Neural progenitor cell (in vitro differentiated cells): ENCODE data around the gene MGA. TPM values are rescaled to one million over a fixed set of nuclear protein-coding genes. Genes with fewer than 3 reads are reported as not detected.

Experiments
- DNase-seq: peaks from one replicate; pipeline ENCODE4 v3.0.0-alpha.2; 2016; ENCODE audit warnings: low spot score
- H2AFZ ChIP-seq: fragments of 200-600 bp; sonication (generic); replicated peaks from 2 replicates; pipeline ENCODE4 v1.6.1; 2016; ENCODE audit warnings: antibody characterized with exemption
- H3F3A ChIP-seq: fragments of 200-600 bp; sonication (generic); 2 replicates; pipeline ENCODE4 v1.6.1; 2016; ENCODE audit warnings: antibody characterized with exemption, low read depth
- H3K27ac ChIP-seq: fragments of 200-600 bp; sonication (generic); 2 replicates; pipeline ENCODE4 v1.5.1; 2016; ENCODE audit warnings: mild to moderate bottlenecking
- H3K27me3 ChIP-seq: fragments of 200-600 bp; sonication (generic); 2 replicates; pipeline ENCODE4 v1.6.1; 2016; ENCODE audit warnings: mild to moderate bottlenecking, moderate library complexity
- H3K36me3 ChIP-seq: fragments of 200-600 bp; sonication (generic); 2 replicates; pipeline ENCODE4 v1.5.1; 2016
- H3K4me1 ChIP-seq: fragments of 200-600 bp; sonication (generic); 2 replicates; pipeline ENCODE4 v1.6.1; 2016; ENCODE audit warnings: mixed run types
- H3K4me2 ChIP-seq: fragments of 200-600 bp; sonication (generic); 2 replicates; pipeline ENCODE4 v1.6.1; 2016
- H3K4me3 ChIP-seq: fragments of 200-600 bp; sonication (generic); 2 replicates; pipeline ENCODE4 v1.5.1; 2016
- H3K79me2 ChIP-seq: fragments of 200-600 bp; sonication (generic); 2 replicates; pipeline ENCODE4 v1.6.1; 2016; ENCODE audit warnings: low read depth
- H3K9ac ChIP-seq: fragments of 200-600 bp; sonication (generic); 2 replicates; pipeline ENCODE4 v1.6.1; 2016
- H3K9me3 ChIP-seq: fragments of 200-600 bp; sonication (generic); 2 replicates; pipeline ENCODE4 v1.5.1; 2016; ENCODE audit warnings: low read depth
- H4K20me1 ChIP-seq: fragments of 200-600 bp; sonication (generic); 2 replicates; pipeline ENCODE4 v1.6.1; 2016; ENCODE audit warnings: low read depth
- H3K27ac Mint-ChIP-seq: 3 replicates; pipeline ENCODE4 v1.8.0; 2021; ENCODE audit warnings: mixed read lengths
- H3K27me3 Mint-ChIP-seq: 2 replicates; pipeline ENCODE4 v1.8.0; 2022; ENCODE audit warnings: low read depth, mild to moderate bottlenecking, inconsistent platforms, moderate library complexity, mixed read lengths; ENCODE audit not compliant: insufficient read depth
- H3K36me3 Mint-ChIP-seq: 3 replicates; pipeline ENCODE4 v1.8.0; 2021; ENCODE audit warnings: mixed read lengths
- H3K4me1 Mint-ChIP-seq: 3 replicates; pipeline ENCODE4 v1.8.0; 2021; ENCODE audit warnings: mixed read lengths
- H3K4me3 Mint-ChIP-seq: 3 replicates; pipeline ENCODE4 v1.8.0; 2021; ENCODE audit warnings: mild to moderate bottlenecking, moderate library complexity, mixed read lengths
- H3K9me3 Mint-ChIP-seq: 3 replicates; pipeline ENCODE4 v1.8.0; 2020; ENCODE audit warnings: mixed read lengths
- EZH2 ChIP-seq: fragments of 200-600 bp; sonication (generic); IDR thresholded peaks from 2 replicates; pipeline ENCODE4 v1.6.1; 2017; ENCODE audit warnings: antibody characterized with exemption, mild to moderate bottlenecking, moderate library complexity
- EZH2phosphoT487 ChIP-seq: fragments of 200-600 bp; sonication (generic); IDR thresholded peaks from 2 replicates; pipeline ENCODE4 v1.6.1; 2017; ENCODE audit warnings: antibody characterized with exemption
- total RNA-seq: library from RNA; depleted of rRNA; stranded (reverse); fragments of >200 nt; gene quantifications from 2 replicates; pipeline ENCODE4 v1.2.3, GENCODE V29; 2015; ENCODE audit warnings: low replicate concordance
- TF ChIP-seq, protein P1 (sequence below): fragments of 200-600 bp; sonication (generic); IDR thresholded peaks from 2 replicates; pipeline ENCODE4 v1.5.1; 2017; ENCODE audit warnings: antibody characterized with exemption, mild to moderate bottlenecking

MGA gene
- total RNA-seq, 1 donor from 2014 or later = 73.4 TPM

DNA sequence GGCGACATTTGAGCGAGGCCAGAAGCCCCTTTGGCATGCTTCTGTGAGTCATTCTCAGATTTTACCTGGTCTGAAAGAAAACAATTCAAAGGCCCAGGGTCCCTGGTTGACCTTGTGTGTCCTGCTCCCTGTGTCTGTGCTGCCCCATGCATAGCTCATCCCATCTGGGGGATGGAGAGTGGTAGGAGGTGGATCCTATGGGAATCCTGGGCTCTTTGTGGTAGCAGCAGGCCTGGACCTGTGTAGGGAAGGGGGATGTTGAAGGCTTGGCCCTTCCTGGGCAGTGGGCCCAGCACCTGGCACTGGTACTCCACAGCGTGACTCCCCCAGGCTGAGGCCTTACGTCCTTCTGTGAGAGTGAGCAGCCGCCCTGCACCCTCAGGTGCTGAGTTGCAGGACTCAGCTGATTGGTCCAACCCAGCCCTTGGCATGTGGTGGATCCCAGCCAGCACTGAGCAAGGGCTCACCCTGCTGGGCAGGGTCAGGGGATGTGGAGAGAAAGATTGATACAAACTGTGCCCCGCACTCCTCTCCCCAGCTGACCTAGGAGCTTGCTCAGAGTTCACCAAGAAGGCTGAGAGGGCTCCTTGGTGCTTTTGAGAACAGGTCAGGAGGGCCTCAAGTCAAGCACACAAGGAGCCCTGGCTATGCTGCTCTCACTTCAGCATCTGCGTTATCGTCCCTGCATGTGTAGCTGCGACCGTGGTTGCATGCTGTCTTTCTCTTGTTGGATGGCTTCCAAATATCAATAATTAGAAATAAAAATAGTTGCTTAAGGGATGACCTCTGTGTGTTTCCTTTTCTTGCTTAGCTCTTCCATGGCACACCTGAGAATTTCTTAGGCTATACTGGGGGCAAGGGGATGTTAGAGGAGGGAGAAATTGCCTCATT lies 146.3 kb downstream of the MGA start:
- H3K27ac ChIP-seq = no peak overlapping the region
- peak; percentile 50 for DNase-seq
- no peak overlapping the region for H3K4me3 ChIP-seq
- no peaks in the 10 kb centered on the region for H3K4me1 ChIP-seq
- H2AFZ ChIP-seq = no peak overlapping the region
- no peak overlapping the region for H3K9ac ChIP-seq
- H3K27ac Mint-ChIP-seq = no peak overlapping the region
- H3K27me3 Mint-ChIP-seq = peaks cover 3% of the 10 kb centered on the region
- peaks cover 8% of the 10 kb centered on the region for H3K4me1 Mint-ChIP-seq
- H4K20me1 ChIP-seq = no peaks in the 10 kb centered on the region
- TF ChIP-seq, protein P1, sequence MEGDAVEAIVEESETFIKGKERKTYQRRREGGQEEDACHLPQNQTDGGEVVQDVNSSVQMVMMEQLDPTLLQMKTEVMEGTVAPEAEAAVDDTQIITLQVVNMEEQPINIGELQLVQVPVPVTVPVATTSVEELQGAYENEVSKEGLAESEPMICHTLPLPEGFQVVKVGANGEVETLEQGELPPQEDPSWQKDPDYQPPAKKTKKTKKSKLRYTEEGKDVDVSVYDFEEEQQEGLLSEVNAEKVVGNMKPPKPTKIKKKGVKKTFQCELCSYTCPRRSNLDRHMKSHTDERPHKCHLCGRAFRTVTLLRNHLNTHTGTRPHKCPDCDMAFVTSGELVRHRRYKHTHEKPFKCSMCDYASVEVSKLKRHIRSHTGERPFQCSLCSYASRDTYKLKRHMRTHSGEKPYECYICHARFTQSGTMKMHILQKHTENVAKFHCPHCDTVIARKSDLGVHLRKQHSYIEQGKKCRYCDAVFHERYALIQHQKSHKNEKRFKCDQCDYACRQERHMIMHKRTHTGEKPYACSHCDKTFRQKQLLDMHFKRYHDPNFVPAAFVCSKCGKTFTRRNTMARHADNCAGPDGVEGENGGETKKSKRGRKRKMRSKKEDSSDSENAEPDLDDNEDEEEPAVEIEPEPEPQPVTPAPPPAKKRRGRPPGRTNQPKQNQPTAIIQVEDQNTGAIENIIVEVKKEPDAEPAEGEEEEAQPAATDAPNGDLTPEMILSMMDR = peak; percentile 37
- no peak for TF ChIP-seq EZH2
- no peak for TF ChIP-seq EZH2phosphoT487
- H3F3A ChIP-seq = no peaks in the 10 kb centered on the region
- H3K4me2 ChIP-seq = no peak overlapping the region
- H3K9me3 ChIP-seq = no peaks in the 10 kb centered on the region
- H3K4me3 Mint-ChIP-seq = no peak overlapping the region
- no peaks in the 10 kb centered on the region for H3K27me3 ChIP-seq
- H3K9me3 Mint-ChIP-seq = no peaks in the 10 kb centered on the region
- no peaks in the 10 kb centered on the region for H3K36me3 ChIP-seq
- no peaks in the 10 kb centered on the region for H3K79me2 ChIP-seq
- H3K36me3 Mint-ChIP-seq = peaks cover 3% of the 10 kb centered on the region

DNA sequence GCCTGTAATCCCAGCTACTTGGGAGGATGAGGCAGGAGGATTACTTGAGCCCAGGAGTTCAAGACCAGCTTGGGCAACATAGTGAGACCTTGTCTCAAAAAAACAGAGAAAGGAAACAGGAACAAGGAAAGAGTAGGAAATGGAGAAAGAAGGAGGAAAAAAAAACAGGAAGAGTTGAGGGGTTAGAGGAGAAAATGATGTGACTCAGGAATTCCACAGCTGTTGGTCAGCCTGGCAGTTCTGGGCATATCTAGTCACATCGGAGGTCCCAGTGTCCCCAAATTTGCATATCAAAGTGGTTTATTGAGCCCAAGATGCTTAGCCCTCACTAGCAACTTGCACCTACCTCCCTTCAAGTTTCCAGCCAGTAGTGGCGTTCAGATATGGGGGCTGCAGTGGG lies 148.9 kb downstream of the MGA start:
- no peaks in the 10 kb centered on the region for H3K27me3 ChIP-seq
- no peak overlapping the region for H3K4me3 Mint-ChIP-seq
- H3K79me2 ChIP-seq = no peaks in the 10 kb centered on the region
- no peak overlapping the region for H2AFZ ChIP-seq
- H3K27ac ChIP-seq = no peak overlapping the region
- H3K36me3 Mint-ChIP-seq = peaks cover 4% of the 10 kb centered on the region
- no peaks in the 10 kb centered on the region for H3K9me3 Mint-ChIP-seq
- no peak for DNase-seq
- no peaks in the 10 kb centered on the region for H3K9me3 ChIP-seq
- H4K20me1 ChIP-seq = no peaks in the 10 kb centered on the region
- no peak overlapping the region for H3K4me2 ChIP-seq
- H3K9ac ChIP-seq = no peak overlapping the region
- H3K27ac Mint-ChIP-seq = no peak overlapping the region
- no peaks in the 10 kb centered on the region for H3K36me3 ChIP-seq
- H3K4me3 ChIP-seq = no peak overlapping the region
- TF ChIP-seq EZH2 (no peak), EZH2phosphoT487 (no peak)
- TF ChIP-seq, protein P1 = no peak
- H3K27me3 Mint-ChIP-seq = no peaks in the 10 kb centered on the region
- H3F3A ChIP-seq = no peaks in the 10 kb centered on the region
- H3K4me1 ChIP-seq = no peaks in the 10 kb centered on the region
- H3K4me1 Mint-ChIP-seq = peaks cover 12% of the 10 kb centered on the region

DNA sequence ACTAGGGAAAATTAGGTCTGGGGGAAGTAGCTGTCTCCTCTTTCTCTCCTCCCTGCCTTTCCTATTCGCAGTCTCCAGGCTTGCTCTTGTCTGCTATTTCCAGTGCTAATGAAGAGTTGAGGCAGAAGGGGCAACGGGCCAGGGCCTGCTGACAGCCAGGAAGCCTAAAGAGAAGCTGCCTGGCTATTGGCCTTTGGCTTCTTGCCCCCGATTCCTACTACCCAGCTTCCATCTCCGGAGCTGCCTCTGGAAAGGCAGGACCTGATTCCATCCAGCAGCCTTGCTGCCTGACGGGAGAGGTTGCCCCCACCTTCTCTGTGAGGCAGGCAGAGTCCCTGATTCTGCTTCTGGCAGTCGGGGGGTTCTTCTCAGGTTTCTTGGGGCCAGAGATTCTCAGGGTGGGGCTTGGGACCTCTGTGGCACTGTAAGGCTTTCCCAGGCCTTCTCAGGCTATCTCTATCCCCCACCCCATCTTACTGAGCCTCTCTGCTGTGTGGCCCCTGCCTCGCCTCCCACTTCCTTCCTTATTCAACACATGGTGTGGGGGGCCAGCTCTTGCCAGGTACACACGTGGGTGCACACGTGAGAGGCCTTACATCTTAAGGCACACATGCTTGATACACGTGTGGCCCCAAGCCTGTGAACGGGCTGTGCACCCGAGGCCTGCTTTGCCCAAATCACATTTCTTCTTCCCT lies 149.5 kb downstream of the MGA start:
- Histone ChIP-seq H3K9ac (no peak overlapping the region), H3K4me3 (no peak overlapping the region), H3K79me2 (no peaks in the 10 kb centered on the region), H2AFZ (no peak overlapping the region), H3F3A (no peaks in the 10 kb centered on the region), H3K9me3 (no peaks in the 10 kb centered on the region), H3K36me3 (no peaks in the 10 kb centered on the region), H3K4me1 (no peaks in the 10 kb centered on the region), H3K27ac (no peak overlapping the region), H4K20me1 (no peaks in the 10 kb centered on the region), H3K4me2 (no peak overlapping the region), H3K27me3 (no peaks in the 10 kb centered on the region)
- no peak for DNase-seq
- TF ChIP-seq EZH2 (no peak), EZH2phosphoT487 (no peak)
- TF ChIP-seq, protein P1 = no peak
- Mint-ChIP-seq H3K27me3 (no peaks in the 10 kb centered on the region), H3K9me3 (no peaks in the 10 kb centered on the region), H3K4me1 (peaks cover 7% of the 10 kb centered on the region), H3K4me3 (no peak overlapping the region), H3K27ac (no peak overlapping the region), H3K36me3 (peaks cover 4% of the 10 kb centered on the region)
